Activated CD8-positive, alpha-beta T cell treated with anti-CD3 and anti-CD28 coated beads for 36 hours (primary cell): ENCODE measurements around the gene PHC2. TPM values are rescaled to one million over a fixed set of nuclear protein-coding genes. Genes with fewer than 3 reads are reported as not detected.

Source experiments
- ATAC-seq: fragments of 200-7000 bp; cut with Tn5 transposase; one replicate; pipeline ENCODE4 v1.10.0; 2021; ENCODE audit warnings: mild to moderate bottlenecking, moderate library complexity
- CTCF ChIA-PET: fragments of 350-600 bp; sonication (Branson Sonifier 250); formaldehyde crosslinking; loops from one replicate; lab custom pipeline; 2021; ENCODE audit warnings: antibody characterized with exemption; lab: Charles Lee
- POLR2A ChIA-PET: fragments of 350-600 bp; sonication (Branson Sonifier 250); formaldehyde crosslinking; loops from one replicate; lab custom pipeline; 2021; ENCODE audit warnings: antibody characterized with exemption; lab: Charles Lee
- DNase-seq: peaks from one replicate; pipeline ENCODE4 v3.0.0-alpha.2; 2020
- H3K27ac Mint-ChIP-seq: one replicate; pipeline ENCODE4 v1.8.0; 2021; ENCODE audit warnings: mild to moderate bottlenecking, mixed read lengths
- H3K27me3 Mint-ChIP-seq: one replicate; pipeline ENCODE4 v1.8.0; 2021; ENCODE audit warnings: mixed read lengths
- H3K36me3 Mint-ChIP-seq: one replicate; pipeline ENCODE4 v1.8.0; 2021; ENCODE audit warnings: low read depth, mixed read lengths
- H3K4me1 Mint-ChIP-seq: one replicate; pipeline ENCODE4 v1.8.0; 2021; ENCODE audit warnings: low read depth, mixed read lengths
- H3K4me3 Mint-ChIP-seq: one replicate; pipeline ENCODE4 v1.8.0; 2021; ENCODE audit warnings: mild to moderate bottlenecking, moderate library complexity, mixed read lengths
- H3K9me3 Mint-ChIP-seq: one replicate; pipeline ENCODE4 v1.8.0; 2021; ENCODE audit warnings: mixed read lengths
- CTCF ChIP-seq: fragments of 200-600 bp; IDR thresholded peaks from one replicate; pipeline ENCODE4 v1.8.0; 2022; ENCODE audit warnings: antibody characterized with exemption, mild to moderate bottlenecking
- intact Hi-C: fragments of 100-400 bp; cut with micrococcal nuclease; formaldehyde crosslinking; loops from one replicate; pipeline ENCODE4 v1.10.0; 2022
- total RNA-seq, 2 experiments: library from RNA; stranded (reverse); gene quantifications; one replicate each; pipeline ENCODE4 v1.2.3, GENCODE V29; 2021

Gene PHC2
- total RNA-seq, 2 experiments from 2014 or later = 26.0 to 28.0 TPM

DNA sequence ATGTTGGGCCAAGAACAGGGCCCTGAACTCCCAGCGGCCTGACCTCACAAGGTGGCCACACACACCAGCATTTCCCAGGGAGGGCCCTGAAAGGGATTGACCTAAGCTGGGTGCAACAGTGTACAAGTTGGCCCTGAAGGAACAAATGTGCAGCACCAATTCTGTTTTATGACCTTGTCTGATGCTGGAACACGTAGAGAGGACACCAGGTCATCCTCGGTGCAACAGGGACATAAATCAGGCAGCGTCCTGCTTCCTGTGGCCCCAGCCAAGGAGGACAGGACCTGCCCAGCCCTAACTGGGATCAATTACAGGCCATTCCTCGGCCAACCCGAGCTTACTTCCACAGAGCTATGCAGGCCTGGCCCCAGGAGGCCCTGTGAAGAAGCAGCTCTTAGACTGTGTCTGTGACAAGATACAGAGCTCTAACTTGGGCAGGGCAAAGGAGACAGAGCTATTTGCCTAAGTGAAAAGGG lies 12.8 kb upstream of the PHC2 start:
- Mint-ChIP-seq H3K4me1 (peaks cover 5% of the 10 kb centered on the region), H3K4me3 (no peak overlapping the region), H3K9me3 (no peaks in the 10 kb centered on the region), H3K27ac (no peak overlapping the region), H3K27me3 (peaks cover 13% of the 10 kb centered on the region), H3K36me3 (no peaks in the 10 kb centered on the region)
- no peak for DNase-seq
- TF ChIP-seq CTCF = no peak
- ChIA-PET POLR2A (no interaction called here), CTCF (interaction anchor here (1.1 kb wide), 1 partner anchor 12 kb away, joined by 4 read pairs; no protein-coding TSS in a partner anchor)
- intact Hi-C loops = no loop called here
- no peak for ATAC-seq

DNA sequence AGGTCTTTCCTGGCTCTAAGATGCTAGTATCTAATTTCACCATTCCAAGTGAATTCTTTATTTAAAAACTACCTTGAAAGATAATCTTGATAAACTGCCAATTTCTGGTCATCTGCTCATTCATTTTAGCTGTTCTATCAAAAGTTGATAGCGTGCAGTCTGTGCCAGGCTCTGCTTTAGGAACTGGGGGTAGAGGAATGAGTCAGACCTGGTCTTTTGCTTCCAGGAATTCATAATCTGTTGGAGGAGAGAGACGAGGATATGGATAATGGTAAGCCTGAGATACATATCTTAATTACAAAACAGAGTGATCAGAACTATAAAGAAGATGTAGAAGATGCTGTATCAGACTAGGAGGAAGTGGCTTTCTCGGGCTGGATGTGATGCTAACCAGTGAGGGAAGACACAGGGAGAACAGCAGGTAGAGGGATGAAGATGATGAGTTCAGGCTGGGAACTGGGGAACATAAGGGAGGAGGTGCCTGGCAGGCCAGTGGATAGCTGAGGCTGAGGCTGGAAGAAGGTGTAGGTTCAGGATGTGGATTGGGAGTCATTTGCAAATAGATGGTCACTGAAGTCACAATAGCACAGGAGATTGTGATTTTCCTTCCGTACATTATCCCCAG lies 12.3 kb upstream of the PHC2 start:
- ATAC-seq (no peak), DNase-seq (no peak)
- Mint-ChIP-seq H3K4me3 (no peak overlapping the region), H3K27ac (no peak overlapping the region), H3K36me3 (no peaks in the 10 kb centered on the region), H3K9me3 (no peaks in the 10 kb centered on the region), H3K27me3 (peaks cover 10% of the 10 kb centered on the region), H3K4me1 (peaks cover 5% of the 10 kb centered on the region)
- ChIA-PET POLR2A (no interaction called here), CTCF (interaction anchor here (1.1 kb wide), 1 partner anchor 13 kb away, joined by 4 read pairs; no protein-coding TSS in a partner anchor)
- intact Hi-C loops = no loop called here
- TF ChIP-seq CTCF = no peak

DNA sequence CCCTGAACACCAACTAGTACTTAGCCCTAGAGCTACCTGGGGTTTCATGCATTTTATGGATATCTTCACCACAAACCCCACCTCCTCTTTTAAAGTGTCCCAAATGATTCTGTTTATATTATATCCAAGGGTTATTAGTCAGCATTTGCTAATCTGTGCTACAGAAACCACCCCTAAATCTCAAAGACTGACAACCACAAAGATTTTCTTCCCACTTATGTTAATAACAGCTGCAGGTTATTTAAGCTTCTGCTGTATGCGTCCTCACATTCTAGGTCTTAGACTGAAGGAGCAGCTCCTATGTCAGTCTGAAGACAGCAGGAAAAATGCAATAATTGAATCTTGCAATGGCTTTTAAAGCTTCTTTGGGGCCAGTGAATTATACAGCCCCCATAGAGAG lies 11.2 kb upstream of the PHC2 start:
- intact Hi-C loops = no loop called here
- H3K27ac Mint-ChIP-seq = no peak overlapping the region
- H3K4me3 Mint-ChIP-seq = no peak overlapping the region
- POLR2A ChIA-PET = no interaction called here
- CTCF ChIA-PET = interaction anchor here (1.3 kb wide), 1 partner anchor 29 kb away, joined by 5 read pairs; no protein-coding TSS in a partner anchor
- no peak for TF ChIP-seq CTCF
- no peaks in the 10 kb centered on the region for H3K36me3 Mint-ChIP-seq
- peaks cover 5% of the 10 kb centered on the region for H3K4me1 Mint-ChIP-seq
- ATAC-seq (no peak), DNase-seq (no peak)
- peaks cover 4% of the 10 kb centered on the region for H3K27me3 Mint-ChIP-seq
- H3K9me3 Mint-ChIP-seq = no peaks in the 10 kb centered on the region

DNA sequence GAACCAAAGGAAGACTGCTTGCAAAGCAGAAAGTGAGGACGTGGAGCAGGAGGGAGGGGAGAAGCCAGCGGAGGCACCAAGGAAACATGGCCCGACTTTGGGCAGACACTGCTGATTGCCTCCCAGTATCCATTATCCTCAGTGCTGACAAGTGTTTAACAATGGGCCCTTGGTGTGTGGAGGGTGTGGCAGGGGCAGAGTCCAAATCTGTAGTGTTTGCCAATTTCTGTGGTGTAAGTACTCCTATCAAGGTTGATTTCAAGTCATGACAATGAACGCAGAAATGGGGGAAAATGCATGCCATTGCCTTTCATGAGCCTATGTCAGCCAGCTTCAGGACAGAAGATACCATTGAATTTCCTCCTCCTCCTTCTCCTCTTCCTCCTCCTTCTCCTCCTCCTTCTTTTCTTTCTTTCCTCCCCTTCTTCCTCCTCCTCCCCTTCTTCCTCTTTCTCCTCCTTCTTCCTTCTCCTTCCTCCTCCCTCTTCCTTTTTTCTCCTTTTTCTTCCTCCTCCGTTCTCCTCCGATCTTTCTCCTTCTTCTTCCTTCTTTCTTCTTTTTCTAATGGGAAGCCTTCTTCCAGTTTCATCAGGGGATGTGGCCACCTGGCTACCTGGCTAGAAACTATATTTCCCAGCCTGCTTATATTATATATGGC lies 10.3 kb upstream of the PHC2 start:
- DNase-seq (no peak), ATAC-seq (no peak)
- no peak for TF ChIP-seq CTCF
- no peaks in the 10 kb centered on the region for H3K36me3 Mint-ChIP-seq
- ChIA-PET CTCF (interaction anchor here (1.3 kb wide), 1 partner anchor 30 kb away, joined by 5 read pairs; no protein-coding TSS in a partner anchor), POLR2A (no interaction called here)
- H3K27me3 Mint-ChIP-seq = peaks cover 4% of the 10 kb centered on the region
- no peak overlapping the region for H3K27ac Mint-ChIP-seq
- intact Hi-C loops = no loop called here
- H3K9me3 Mint-ChIP-seq = no peaks in the 10 kb centered on the region
- H3K4me3 Mint-ChIP-seq = no peak overlapping the region
- peaks cover 1% of the 10 kb centered on the region for H3K4me1 Mint-ChIP-seq

- Mint-ChIP-seq H3K36me3 (no peaks in the 10 kb centered on the region), H3K27ac (no peak overlapping the region), H3K27me3 (no peaks in the 10 kb centered on the region), H3K9me3 (no peaks in the 10 kb centered on the region), H3K4me3 (no peak overlapping the region), H3K4me1 (no peaks in the 10 kb centered on the region)
- ChIA-PET CTCF (interaction anchor here (0.8 kb wide), 1 partner anchor 16 kb away, joined by 3 read pairs; no protein-coding TSS in a partner anchor), POLR2A (no interaction called here)
- no peak for DNase-seq
- ATAC-seq = no peak
- intact Hi-C loops = no loop called here
- no peak for TF ChIP-seq CTCF
Observed at GRCh38 chr1:33439662-33440061, 8.8 kb upstream of the PHC2 start.
